ENCODE data around the gene DGKG.
A peak's percentile ranks its signal among the peaks of the same experiment; 100 is the strongest.

DGKG gene

DNA sequence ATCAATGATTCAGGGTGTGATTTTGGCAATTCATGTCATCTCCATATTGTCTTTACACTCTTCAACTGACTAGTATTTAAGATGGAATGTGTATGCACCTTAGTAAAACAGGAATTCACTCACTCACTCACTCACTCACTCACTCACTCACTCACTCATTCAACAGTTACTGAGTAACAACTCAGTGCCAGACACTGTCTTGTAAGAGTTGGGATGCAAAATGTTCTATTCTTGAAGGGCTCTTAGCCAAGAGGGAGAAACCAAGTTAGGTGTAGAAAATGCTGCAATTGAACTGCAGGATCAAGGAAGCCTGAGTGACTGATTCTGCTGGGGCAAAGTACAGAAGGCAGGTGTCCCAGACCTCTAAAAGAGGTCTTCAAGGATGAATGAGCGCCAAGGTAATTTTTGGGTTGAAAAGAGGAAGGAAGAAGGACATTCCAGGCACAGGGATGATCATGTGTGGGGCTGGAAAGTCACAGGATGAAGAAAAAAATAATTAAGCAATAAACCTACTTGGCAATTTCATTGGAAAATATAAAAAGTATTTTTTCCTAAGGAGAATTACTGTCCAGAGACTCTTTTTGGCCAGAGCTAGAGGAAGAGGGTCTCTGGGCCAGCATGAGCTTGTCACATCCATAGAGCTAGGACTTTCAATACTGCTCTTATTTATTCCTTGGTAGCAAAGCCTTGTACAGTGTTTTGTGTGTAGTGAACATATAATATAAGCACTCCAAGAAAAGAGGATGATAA is 194.2 kb downstream of the DGKG start:
- no peak for DNase-seq

DNA sequence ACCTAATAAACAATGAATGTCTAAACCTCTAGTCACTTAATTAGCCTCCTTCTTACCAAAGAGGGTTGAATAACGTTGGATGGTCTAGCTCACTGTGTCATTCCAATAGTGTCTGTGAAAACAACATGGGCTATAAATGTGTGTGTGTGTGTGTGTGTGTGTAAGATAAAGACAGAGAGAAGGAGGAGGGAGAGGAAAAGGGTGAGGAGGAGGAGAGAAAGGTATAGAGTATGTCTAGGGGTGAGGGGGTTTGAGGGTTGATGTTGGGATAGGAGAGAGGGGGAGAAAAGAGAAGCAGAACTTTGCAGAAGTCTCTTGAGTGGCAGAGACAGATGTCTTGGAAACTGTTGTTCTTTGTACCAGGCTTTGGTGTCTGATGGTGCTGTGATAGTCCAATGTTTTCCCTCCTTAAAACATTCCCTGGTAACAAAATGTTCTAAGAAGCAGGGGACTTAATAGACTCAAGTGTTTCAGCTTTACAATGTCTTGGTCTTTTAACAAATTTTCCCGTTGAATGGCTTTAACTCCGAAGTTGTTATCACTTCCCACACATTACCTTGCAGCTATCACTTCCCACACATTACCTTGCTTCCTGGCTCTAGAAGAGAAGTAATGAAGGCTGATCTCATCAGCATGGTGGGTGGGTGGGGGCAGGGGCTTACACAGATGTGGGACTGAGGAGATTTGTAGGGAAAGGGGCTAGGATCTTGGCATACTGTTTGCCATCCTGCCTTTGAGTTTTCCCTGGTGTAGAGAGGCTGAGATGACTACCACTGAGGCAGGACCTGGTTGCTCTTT is 195.3 kb downstream of the DGKG start:
- DNase-seq, result no peak

DNA sequence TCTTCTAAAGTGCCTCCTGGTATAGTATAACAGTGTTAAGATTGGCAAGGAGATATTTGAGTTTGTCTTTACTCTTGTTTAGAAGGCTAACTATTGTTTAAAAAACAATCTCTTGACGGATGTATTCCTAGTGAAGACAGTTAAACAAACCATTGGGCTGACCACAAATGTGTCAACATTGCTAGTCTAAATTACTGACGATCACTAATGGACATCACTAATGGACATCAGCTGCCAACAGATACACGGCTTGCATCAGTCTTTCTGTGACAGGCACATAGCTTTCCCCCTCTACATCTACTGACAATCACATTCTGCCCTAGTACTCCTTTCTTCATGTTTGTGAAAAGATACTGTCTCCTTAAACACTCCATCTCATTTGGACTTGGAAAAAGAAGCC is 196.0 kb downstream of the DGKG start:
- DNase-seq, result no peak

- DNase-seq, result no peak
Observed at GRCh38 chr3:186165331-186165730, 196.7 kb downstream of the DGKG start.

DNA sequence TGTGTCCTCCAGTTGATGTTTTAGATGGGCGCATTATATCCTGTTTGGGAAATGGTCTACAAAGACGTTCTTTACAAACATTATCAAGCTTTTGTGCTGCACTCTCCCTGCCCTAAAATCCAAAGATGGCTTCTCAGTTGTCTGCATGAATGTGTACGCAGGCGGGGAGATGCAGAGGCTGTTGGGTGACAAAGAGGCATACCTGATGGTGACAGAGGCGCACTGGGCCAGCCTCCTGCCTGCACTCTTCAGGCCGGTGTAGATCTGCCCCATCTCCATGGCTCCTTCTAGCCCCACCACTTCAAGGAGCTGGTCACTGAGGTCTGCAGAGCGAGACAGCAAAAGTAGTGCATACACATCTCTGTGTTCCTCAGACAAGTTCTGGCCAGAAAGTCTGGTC is 197.3 kb downstream of the DGKG start:
- DNase-seq, result no peak

DNA sequence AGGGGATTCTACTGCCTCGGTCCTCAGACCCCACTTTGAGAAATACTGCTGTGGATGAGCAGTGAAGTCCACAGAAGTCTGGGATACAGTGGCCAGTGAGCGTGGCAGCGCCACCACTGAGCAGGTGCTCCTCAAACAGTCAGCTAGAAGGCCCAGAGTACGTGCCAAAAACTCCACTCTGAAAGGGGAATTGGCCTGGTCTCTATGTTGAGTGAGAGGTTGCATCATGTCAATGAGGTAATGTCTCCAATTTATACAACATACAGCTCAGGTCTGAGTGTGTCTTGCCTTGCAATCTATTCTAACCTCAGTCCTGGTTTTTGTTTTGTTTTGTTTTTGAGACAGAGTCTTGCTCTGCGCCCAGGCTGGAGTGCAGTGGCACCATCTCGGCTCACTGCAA is 199.8 kb downstream of the DGKG start:
- DNase-seq, result no peak

- no peak for DNase-seq
Observed at GRCh38 chr3:186160691-186161243, 201.3 kb downstream of the DGKG start.

DNA sequence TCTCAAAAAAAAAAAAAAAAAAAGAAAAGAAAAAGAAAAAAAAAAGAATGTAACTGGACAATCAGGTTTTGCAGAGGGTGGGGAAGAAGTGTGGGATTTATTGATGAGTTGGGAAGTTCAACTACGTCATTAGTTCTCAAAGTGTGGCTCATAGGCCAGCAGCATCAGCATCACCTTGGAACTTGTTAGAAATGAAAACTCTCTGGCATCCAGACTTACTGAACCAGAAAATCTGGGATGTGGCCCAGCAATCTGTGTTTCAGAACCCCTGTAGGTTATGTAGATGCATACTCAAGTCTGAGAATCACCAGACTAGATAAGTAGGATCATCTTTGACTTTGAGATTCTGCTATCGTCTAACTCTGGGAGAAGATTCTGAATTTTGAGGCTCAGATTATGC is 207.4 kb downstream of the DGKG start:
- DNase-seq, result no peak

GRCh38 chr3:186152889-186153292 is 209.1 kb downstream of the DGKG start:
- DNase-seq, result peak; percentile 38

DNA sequence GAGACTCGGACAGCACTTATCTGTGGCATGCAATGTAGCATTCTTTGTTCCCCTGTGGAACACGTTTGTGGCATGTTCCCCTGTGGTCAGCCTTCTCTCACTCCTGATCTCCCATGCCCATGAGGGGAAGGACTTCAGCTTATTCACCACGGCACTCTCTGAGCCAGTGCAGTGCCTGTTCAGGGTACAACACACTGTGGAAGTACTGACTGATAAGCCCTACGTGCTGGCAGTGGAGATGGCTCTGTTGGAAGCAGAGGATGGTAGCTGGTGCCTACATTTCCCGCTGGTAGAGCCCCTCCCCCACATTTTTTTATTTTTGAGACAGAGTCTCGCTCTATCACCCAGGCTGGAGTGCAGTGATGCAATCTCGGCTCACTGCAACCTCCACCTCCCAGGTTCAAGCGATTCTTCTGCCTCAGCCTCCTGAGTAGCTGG is 209.7 kb downstream of the DGKG start:
- DNase-seq, result no peak

DNA sequence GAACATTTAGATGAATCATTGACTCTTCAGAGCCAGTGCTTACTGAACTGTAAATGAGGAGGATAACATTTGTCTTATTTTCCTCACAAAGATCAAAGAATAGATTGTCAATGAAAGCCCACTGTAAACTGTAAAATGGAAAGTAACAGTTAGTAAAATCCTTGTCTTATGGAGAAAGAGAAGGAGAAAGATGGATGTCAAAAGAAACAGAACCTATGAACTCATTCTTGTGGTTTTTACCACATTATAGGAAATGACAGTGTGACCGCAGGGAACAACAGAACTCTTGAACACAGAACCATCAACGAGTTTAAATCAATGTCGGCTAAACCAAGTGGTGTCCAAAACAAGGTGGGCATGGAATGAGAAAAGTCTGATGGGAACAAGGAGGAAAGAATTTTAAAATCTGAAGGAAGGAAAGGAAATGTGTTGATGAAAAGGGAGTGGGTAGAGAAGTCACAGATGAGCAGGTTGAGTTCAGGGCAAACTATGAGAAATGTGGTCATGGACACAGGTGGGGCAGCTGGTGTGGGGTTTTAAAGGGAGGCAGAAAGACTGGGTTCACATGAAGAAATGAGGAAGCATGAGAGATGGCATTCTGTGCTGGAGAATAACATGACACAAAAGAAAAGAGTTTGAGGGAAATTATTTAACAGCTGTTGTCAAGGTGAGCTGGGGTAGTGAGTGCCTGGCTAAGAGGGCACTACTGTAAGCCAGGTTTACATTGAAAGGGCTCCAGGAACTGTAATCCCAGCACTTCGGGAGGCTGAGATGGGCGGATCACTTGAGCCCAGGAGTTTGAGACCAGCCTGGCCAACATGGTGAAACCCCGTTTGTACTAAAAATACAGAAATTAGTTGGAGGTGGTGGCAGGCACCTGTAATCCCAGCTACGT is 210.7 kb downstream of the DGKG start:
- DNase-seq, result no peak

DNA sequence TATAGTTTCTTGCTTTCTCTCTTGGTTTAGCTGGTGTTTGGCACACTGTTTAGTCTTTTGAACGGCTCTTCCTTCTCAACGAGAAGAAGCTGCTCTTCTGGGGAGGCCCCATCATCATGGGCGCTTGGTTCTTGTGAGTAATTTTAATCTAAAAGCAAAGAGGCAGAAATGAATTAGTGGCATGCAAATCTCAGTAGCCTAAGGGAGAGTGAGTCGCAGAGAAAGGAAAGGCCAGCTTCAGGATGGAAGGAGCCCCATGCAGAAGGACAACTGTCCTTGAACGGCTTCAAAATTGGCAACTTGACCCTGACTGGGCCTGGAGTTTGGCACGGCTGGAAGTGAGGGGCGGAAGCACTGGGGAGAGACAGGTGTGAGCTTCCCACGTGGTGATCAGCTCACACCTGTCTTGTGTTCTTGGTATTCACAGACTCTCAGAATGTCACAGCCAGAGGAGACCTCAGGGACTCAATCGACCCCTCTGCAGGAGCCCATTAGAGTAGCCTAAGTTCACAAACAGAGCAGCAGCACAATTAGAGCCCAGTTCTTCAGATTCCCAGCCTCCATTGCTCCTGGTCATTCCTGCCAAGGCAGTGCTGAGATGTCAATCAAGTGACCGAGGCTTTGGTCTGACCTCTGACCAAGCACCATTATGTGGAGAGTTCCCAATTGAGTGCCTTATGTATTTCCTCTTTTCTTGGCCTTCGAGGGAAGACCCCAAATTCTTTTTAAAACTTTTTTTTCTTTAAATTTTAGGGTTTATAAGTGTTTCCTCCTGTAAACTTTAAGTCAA is 211.8 kb downstream of the DGKG start:
- no peak for DNase-seq

- no peak for DNase-seq
Observed at GRCh38 chr3:186149319-186149960, 212.6 kb downstream of the DGKG start.

- DNase-seq, result no peak
Observed at GRCh38 chr3:186144257-186144656, 217.8 kb downstream of the DGKG start.

DNA sequence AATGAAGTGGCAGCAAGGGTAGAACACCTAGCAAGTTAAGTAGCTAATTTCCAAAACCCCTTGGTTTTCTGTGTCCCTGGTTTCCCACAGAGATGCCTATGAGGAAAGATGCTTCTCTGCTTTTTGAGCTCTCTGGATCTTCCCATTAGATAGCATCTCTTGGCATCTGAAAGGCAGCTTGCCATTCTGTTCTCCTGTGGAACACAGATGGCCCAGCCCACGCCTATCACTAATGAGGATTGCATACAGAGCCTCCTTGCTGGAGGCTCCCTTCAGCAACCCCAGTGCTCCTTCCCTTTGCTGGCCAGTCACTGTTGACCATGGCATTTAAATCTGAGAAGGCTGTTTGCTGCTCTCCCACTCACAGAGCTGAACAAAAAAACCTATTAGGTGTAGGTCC is 218.8 kb downstream of the DGKG start:
- DNase-seq, result no peak

DNA sequence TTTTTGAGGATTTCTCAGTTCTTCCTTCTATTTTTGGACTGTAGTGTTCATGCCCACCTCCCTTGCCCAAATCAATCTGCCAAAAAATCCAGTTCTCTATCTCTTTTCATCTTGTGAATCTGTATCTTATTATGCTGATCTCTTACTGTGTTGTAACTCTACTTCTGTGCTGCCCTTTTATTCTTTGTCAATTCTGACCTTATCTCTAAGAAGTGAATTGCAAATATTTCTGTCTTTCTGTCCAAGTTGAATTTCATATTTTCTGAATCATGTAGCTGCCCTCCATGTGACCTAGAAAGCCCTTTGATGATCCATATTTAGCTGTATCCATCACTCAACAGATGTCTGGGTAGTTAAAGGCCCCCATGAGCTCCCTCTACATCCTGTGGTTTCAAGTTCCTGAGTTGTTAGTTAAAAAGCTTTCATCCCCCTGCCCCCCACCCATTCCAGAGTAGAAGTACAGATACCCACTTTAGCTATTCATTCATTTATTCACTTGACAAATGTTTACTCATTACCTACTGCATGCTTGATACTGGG is 219.6 kb downstream of the DGKG start:
- no peak for DNase-seq

- no peak for DNase-seq
Observed at GRCh38 chr3:186141790-186142189, 220.2 kb downstream of the DGKG start.

GRCh38 chr3:186138272-186138981 is 223.6 kb downstream of the DGKG start:
- DNase-seq, result no peak

GRCh38 chr3:186137051-186137685 is 224.9 kb downstream of the DGKG start:
- no peak for DNase-seq

DNA sequence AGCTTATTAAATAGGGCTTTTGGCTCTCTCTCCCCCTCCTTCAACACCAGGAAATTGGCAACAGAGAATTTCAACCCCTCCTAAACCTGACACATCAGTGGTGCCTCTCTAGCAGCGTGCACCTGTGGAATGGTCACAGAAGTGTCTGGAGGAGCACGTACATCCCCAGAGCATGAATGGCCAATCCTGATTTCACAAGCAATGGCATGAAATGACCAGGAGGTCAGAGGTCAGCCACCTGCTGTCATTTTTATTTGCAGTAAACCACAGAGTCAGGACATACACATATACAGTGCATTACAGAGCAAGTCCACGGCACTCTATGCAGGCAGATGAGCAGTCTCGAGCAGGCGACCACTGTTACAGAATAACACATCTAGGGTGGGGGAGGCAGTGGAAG is 228.1 kb downstream of the DGKG start:
- no peak for DNase-seq

Measured in KG1 (cell line).